Gastroesophageal sphincter (tissue), 3 donors: ENCODE results near the gene ALKBH8.

Experiments
- CTCF ChIP-seq, 4 experiments: fragments of 200-600 bp in 2 of 4; fragments of 450-650 bp in 2 of 4; sonication (generic) in 1 of 4; IDR thresholded peaks; one replicate each; pipeline ENCODE4 v1.5.1; 2017 to 2019; ENCODE audit warnings: antibody characterized with exemption in 4 of 4, mild to moderate bottlenecking in 2 of 4, moderate library complexity in 2 of 4
- EP300 ChIP-seq: sonication (generic); formaldehyde crosslinking; IDR thresholded peaks from one replicate; pipeline ENCODE4 v1.6.1; 2017; ENCODE audit warnings: antibody characterized with exemption, mild to moderate bottlenecking

- TF ChIP-seq CTCF (IDR thresholded peaks at IDR 0.05) (no peak), EP300 (no peak)
Observed at GRCh38 chr11:107490836-107491235, 74.7 kb downstream of the ALKBH8 start.
